ENCODE measurements around the gene HARBI1. TPM values are rescaled to one million over a fixed set of nuclear protein-coding genes. Genes with fewer than 3 reads are reported as not detected.

The HARBI1 gene
- total and polyA plus RNA-seq, 2 donors (not counting 3 experiments of a cell fraction or from before 2014, with no cell fraction given), result 2.7 to 4.7 TPM

DNA sequence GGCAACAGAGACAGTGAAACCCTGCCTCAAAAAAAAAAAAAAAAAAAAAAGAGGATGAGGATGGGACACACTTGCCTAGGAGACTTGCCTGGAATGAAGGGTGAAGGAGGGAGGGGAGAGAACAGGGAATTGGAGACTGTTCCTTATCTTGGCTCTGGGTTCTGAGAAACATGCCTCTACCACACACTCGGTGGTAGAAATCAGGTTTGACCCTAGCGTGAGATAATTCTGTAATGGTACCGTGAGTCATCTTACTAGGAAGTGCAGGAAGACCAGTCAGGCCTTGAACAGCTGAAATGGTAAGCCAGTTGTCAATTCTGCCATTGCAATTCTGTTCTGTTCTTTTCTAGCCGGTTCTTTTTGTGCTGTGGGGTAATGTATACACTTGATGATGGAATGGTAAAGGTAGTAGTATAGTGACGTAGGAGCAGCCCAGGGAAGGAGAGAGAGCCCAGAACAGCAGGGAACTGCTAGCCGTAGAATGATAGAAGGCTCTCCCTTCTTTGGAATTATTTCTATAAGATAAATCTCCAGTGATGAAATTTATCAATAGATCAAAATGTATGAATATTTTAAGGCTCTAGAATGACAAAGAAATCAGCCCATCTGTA, 19.3 kb downstream of the HARBI1 start:
- Histone ChIP-seq H3K4me3 (replicated peaks in 1 of 3; ENCODE audit: insufficient read depth in 1 of 3, low read depth in 1 of 3, low read length in 3 of 3) (no peak overlapping the region), H3K27me3 (ENCODE audit: control insufficient read depth in 2 of 2, insufficient read depth in 2 of 2, low read length in 2 of 2) (no peaks in the 10 kb centered on the region), H3K9me1 (replicated peaks; ENCODE audit: control insufficient read depth, extremely low read depth, insufficient read depth, low read length) (no peaks in the 10 kb centered on the region), H3K36me3 (ENCODE audit: control insufficient read depth in 2 of 2, extremely low read depth in 1 of 2, insufficient read depth in 2 of 2, low read length in 2 of 2) (no peaks in the 10 kb centered on the region), H3K79me2 (ENCODE audit: control insufficient read depth, insufficient read depth, low read length) (peaks cover 10% of the 10 kb centered on the region), H2AFZ (ENCODE audit: low read depth, low read length) (peak overlapping the region; percentile 65), H3K9ac (replicated peaks; ENCODE audit: extremely low read depth, insufficient read depth, low read length) (no peak overlapping the region), H3K4me1 (ENCODE audit: control insufficient read depth, extremely low read depth, insufficient read depth, low read length) (peaks cover 24% of the 10 kb centered on the region), H3K9me3 (replicated peaks; ENCODE audit: control insufficient read depth, insufficient read depth, low read length) (no peaks in the 10 kb centered on the region), H3K4me2 (ENCODE audit: insufficient read depth, low read length) (peak overlapping the region; percentile 49), H4K20me1 (replicated peaks; ENCODE audit: control insufficient read depth, extremely low read depth, insufficient read depth, low read length) (no peaks in the 10 kb centered on the region), H3K27ac (ENCODE audit: insufficient read depth, low read depth, low read length) (peak overlapping the region; percentile 37)
- TF ChIP-seq MAX (IDR thresholded peaks at IDR 0.05; ENCODE audit: insufficient read depth, insufficient read length), result no peak
- TF ChIP-seq GATA2 (IDR thresholded peaks at IDR 0.05; ENCODE audit: insufficient read depth, insufficient read length, low read depth, low read length), result no peak
- peak; percentile 72 for TF ChIP-seq FOS (IDR thresholded peaks at IDR 0.05; ENCODE audit: borderline replicate concordance, insufficient read depth, low read length)
- peak; percentile 72 for TF ChIP-seq JUN (IDR thresholded peaks at IDR 0.05; ENCODE audit: borderline replicate concordance, insufficient read depth, insufficient read length, low read depth)
- TF ChIP-seq MYC (IDR thresholded peaks at IDR 0.05; ENCODE audit: low read depth, low read length), result no peak
- TF ChIP-seq POLR2A (IDR thresholded peaks at IDR 0.05; ENCODE audit: low read depth, low read length), result no peak
- no peak for TF ChIP-seq CTCF (IDR thresholded peaks at IDR 0.05; ENCODE audit: extremely low read depth in 1 of 2, insufficient read depth in 1 of 2, low read depth in 1 of 2, low read length in 2 of 2)
- no peak for TF ChIP-seq POLR2AphosphoS5 (IDR thresholded peaks at IDR 0.05; ENCODE audit: insufficient read depth, low read depth, low read length)
- intact Hi-C loops (cut with micrococcal nuclease), result no loop called here
- dilution Hi-C loops (cut with MboI; ENCODE audit: extremely low pct_ligation_motif_present, low sequenced_read_pairs), result no loop called here
- FAIRE-seq (peak; percentile 97), DNase-seq (ENCODE audit: low read depth, low spot score) (peak; percentile 50)
- POLR2A ChIA-PET, result no interaction called here
- CTCF ChIA-PET, result no interaction called here
- no TSS peak for BruUV-seq (replicated peaks)
